GM12874 (cell line): ENCODE measurements around the gene NR1D2.

Experiments
- TF ChIP-seq, protein P1 (sequence below): IDR thresholded peaks from 2 replicates; pipeline ENCODE4 v1.5.1; 2011; ENCODE audit warnings: low read depth, mild to moderate bottlenecking, control low read depth, low read length, moderate library complexity; ENCODE audit not compliant: insufficient read depth

Gene NR1D2

DNA sequence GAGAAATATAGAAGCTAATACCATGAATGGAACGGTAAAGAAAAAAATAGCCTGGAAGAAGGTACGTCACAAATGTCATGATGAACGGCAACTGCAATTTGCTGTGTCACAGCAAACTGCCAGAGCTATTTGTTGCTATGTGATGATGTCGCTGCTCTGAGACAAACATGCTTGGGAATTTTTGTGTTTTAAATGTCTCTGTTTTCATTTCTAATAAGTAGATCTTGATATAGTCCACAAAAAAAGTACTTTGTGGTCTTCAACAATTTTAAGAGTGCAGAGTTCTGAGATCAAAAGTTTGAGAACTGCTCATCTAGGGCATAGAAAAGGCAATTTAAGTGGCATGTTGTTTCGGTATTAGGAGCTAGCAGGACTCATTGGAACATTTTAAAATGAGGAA, 4.3 kb upstream of the NR1D2 start:
- TF ChIP-seq, protein P1, sequence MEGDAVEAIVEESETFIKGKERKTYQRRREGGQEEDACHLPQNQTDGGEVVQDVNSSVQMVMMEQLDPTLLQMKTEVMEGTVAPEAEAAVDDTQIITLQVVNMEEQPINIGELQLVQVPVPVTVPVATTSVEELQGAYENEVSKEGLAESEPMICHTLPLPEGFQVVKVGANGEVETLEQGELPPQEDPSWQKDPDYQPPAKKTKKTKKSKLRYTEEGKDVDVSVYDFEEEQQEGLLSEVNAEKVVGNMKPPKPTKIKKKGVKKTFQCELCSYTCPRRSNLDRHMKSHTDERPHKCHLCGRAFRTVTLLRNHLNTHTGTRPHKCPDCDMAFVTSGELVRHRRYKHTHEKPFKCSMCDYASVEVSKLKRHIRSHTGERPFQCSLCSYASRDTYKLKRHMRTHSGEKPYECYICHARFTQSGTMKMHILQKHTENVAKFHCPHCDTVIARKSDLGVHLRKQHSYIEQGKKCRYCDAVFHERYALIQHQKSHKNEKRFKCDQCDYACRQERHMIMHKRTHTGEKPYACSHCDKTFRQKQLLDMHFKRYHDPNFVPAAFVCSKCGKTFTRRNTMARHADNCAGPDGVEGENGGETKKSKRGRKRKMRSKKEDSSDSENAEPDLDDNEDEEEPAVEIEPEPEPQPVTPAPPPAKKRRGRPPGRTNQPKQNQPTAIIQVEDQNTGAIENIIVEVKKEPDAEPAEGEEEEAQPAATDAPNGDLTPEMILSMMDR: no peak

DNA sequence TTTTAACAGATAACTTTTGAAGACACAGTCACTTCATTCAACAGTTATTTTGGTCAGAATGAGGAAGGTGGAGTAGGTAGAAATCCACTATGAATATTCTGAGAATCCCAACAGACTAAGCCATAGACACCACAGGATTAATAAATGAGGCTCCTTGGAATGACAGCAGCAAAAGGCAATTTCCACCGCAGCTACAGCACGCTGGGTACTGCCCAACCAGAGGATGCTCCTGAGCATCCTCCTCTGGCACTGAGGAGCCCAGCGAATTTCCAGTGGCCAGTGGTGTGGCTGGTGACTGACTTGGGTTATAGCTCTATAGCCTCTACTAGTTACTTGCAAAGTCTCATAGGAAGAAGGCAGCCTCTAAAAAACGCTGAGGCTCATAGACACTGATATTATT, 3.6 kb upstream of the NR1D2 start:
- TF ChIP-seq, protein P1: no peak

DNA sequence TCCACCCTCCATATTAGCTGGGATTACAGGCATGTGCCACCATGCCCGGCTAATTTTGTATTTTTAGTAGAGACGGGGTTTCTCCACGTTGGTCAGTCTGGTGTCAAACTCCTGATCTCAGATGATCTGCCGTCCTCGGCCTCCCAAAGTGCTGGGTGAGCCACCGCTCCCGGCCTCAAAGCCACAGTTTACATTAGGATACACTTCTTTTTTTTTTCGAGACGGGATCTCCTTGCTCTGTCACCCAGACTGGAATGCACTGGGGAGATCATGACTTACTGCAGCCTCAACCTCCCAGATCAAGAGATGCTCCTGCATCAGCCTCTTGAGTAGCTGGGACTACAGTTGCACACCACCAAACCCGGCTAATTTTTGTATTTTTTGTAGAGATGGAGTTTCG, 2.5 kb upstream of the NR1D2 start:
- TF ChIP-seq, protein P1: no peak

DNA sequence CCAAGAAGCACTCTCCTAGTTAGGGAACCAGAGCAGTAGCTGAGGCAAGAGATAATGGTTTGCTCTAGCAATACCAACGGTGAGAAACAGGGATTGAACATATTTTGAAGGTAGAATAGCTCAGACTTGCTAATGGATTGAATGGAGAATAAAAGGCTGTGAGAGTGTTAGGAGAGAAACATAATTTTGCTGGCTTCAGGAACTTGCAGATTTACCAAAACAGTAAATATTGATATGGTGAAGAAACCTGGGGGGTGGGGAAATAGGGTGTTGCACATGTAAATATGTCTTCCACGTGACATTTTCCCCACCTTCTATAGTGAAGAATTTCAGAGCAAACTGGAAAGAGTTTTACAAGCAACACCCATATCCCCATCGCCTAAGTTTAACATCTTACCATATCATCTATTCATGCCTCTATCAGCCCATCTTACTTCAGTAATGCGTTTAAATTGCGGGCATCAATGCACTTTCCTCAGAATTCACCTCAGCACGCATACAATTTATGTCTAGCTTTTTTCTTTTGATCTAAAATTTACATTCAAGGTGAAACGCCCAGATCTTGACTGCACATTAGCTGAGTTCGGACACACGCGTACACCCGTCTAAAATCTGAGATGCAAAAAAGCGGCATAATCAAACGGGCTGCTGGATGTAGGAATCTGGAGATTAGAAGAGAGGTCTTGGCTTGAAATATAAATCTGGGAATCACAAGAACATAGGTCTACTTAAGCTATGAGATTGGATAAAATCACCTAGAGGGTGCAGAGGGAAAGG, 891 bp upstream of the NR1D2 start:
- TF ChIP-seq, protein P1: no peak

DNA sequence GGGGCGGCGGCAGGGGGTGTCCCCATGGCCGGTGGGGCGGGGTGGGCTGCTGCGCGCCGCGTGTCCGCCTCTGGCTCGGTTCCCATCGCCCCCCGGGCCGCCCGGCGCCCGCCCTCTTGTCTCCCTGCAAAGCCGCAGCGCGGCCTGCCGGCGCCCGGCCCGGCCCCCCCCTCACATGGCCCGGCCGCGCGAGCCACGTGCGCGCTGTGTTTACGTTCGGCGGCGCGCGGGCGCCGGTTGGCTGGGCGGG, 502 bp downstream of the NR1D2 start:
- TF ChIP-seq, protein P1: no peak

DNA sequence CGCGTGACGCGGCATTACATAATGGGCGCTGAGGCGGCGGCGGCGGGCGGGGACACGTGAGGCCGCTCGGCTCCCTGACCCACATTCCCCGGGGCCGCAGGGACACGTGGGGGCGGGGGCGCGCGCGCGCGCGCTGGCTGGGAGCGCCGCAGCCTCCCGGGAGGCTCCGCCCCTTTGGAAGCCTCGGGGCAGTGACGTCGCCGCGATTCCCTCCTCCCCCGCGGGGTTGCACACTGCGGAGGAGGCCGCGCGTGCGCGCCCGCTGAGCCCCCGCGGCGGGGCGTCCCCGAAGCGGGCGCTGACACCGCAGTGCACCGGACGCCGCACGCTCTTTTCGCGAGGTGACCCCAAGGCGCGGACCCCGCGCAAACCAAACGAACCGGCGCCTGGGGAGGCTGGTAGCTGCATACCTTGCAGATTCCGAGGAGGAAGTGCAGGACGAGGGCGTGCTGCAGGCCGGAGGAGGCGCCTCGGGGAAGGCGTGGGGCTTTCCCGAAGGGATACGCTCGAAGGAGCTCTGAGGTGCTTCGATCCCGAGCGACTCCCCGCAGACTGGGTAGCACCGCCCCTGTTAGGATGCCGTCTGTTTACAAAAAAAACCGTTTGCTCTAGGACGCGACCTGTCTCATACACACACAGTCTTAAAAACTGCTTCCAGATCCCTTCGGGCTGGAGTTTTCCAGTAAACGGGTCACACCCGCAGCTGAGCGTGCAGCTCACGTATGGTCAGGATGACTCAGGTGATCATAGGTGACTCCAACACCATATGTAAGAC, 1.0 kb downstream of the NR1D2 start:
- TF ChIP-seq, protein P1: no peak

DNA sequence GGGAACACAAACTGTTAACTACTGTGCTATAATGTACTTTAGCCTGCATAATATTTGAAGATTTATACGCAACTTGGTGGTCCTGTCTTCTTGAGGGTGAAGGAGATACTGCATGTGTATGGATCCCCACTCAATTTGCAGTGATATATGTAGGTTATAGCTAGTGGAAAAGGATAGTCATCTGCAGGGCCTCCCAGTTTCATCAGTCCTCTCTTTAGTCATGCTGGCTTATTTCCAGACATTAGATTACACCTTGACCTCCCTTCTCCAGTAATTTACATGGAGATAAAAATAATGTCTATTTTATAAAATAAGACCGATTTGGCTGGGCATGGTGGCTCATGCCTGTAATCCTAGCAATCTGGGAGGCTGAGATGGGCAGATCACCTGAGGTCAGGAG, 3.7 kb downstream of the NR1D2 start:
- TF ChIP-seq, protein P1: no peak
